ENCODE measurements around the gene GNRH2. TPM values are rescaled to one million over a fixed set of nuclear protein-coding genes. Genes with fewer than 3 reads are reported as not detected.

Gene GNRH2
- total RNA-seq, 1 experiment from 2014 or later, result 1.1 TPM

- Histone ChIP-seq H3K23ac (ENCODE audit: insufficient read length, low read depth, low read length) (no peak overlapping the region), H3K79me2 (ENCODE audit: insufficient read depth, low read length) (no peaks in the 10 kb centered on the region), H3K18ac (ENCODE audit: insufficient read length, low read depth, low read length) (no peak overlapping the region), H2BK120ac (ENCODE audit: low read depth, low read length, poor library complexity, severe bottlenecking) (no peak overlapping the region), H2BK5ac (ENCODE audit: insufficient read length, low read length) (no peak overlapping the region), H2AFZ (ENCODE audit: low read length) (no peak overlapping the region), H4K8ac (replicated peaks; ENCODE audit: insufficient read length, low read depth, low read length) (no peak overlapping the region), H3T11ph (ENCODE audit: low read length) (no peak overlapping the region), H2BK15ac (ENCODE audit: low read depth, low read length) (no peak overlapping the region), H3K4me2 (ENCODE audit: insufficient read depth, insufficient read length, low read length) (no peak overlapping the region), H3K14ac (ENCODE audit: insufficient read depth, low read length) (no peak overlapping the region; the same call in 1 of the 2 replicates), H4K91ac (ENCODE audit: insufficient read length, low read depth, low read length) (no peak overlapping the region), H3K4ac (ENCODE audit: low read depth, low read length) (no peak overlapping the region), H2BK20ac (ENCODE audit: low read depth, low read length, poor library complexity, severe bottlenecking) (no peak overlapping the region), H3K27ac (ENCODE audit: insufficient read length, low read depth, low read length) (no peak overlapping the region), H3K9ac (ENCODE audit: extremely low read depth, insufficient read length, low read length) (no peak overlapping the region), H3K23me2 (ENCODE audit: insufficient read length, low read depth, low read length, poor library complexity, severe bottlenecking) (no peaks in the 10 kb centered on the region), H3K27me3 (ENCODE audit: insufficient read depth, low read length) (peaks cover 8% of the 10 kb centered on the region; the same call in 1 of the 2 replicates), H3K79me1 (ENCODE audit: insufficient read depth, low read depth, low read length, poor library complexity, severe bottlenecking) (no peaks in the 10 kb centered on the region), H3K56ac (ENCODE audit: insufficient read length, low read depth, low read length) (no peak overlapping the region), H4K20me1 (ENCODE audit: control insufficient read depth, insufficient read depth, insufficient read length) (no peaks in the 10 kb centered on the region), H2AK5ac (ENCODE audit: insufficient read length, low read length) (no peak overlapping the region), H3K4me1 (ENCODE audit: insufficient read depth, low read length) (no peaks in the 10 kb centered on the region), H4K5ac (ENCODE audit: insufficient read length, low read depth, low read length) (no peak overlapping the region), H2BK12ac (ENCODE audit: insufficient read length, low read depth, low read length) (no peak overlapping the region), H3K9me3 (ENCODE audit: control insufficient read depth, low read depth, low read length) (no peaks in the 10 kb centered on the region)
- Mint-ChIP-seq H3K27ac (no peak overlapping the region; a peak in 1 of 7 replicates), H3K36me3 (ENCODE audit: insufficient read depth in 1 of 3, low read depth in 3 of 3) (no peaks in the 10 kb centered on the region; a peak in 1 of 7 replicates), H3K9me3 (no peaks in the 10 kb centered on the region; a peak in 2 of 5 replicates), H3K27me3 (ENCODE audit: low read depth) (peaks cover 30% of the 10 kb centered on the region), H3K4me1 (peaks cover 6% of the 10 kb centered on the region in 2 experiments), H3K4me3 (no peak overlapping the region)
- WGBS (ENCODE audit: extremely low coverage, insufficient read length, low lambda C conversion rate), result no CpG with 5 or more reads among the region's 8 CpGs
- DNase-seq, result no peak
- no peak for TF ChIP-seq CTCF (conservative IDR thresholded peaks at IDR 0.05)
Observed at GRCh38 chr20:3068075-3068474, 24.7 kb downstream of the GNRH2 start.

Data from H9 (cell line).